Measurements from ENCODE around the gene RAPGEF1.

DNA sequence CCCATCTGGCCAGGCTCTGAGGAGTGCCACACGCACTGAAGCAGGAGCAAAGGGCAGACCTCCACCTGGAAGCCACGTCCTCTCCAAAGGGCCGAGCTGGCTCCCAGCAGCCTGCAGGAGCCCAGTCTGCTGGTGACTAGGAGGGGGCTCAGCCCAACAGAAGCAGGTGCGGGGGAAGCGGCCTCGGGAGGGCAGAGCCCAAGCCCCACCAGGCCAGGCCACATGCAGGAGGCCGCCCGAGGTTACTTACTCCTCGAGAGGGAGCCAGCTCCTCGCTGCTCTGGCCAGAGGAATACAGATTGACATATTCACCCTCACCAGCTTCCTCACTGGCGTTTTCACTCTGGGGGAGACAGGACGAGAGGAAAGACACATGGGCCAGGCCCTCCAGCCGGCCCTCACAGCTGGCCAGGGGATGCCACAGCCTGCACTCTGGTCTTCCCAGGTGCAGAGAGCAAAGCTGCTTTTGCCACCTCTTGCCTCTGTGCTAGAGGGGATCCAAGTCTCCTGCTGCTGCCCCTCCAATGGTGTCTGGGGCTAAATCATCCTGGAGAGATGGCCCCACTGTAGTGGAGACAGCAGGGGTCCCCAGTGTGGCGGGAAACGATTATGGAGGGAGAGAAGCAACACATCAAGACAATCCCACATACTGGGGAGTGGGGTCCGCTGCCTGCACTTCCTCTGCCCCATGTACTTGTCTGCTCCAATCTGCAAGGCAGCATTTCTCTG, 136.0 kb downstream of the RAPGEF1 start:
- TF ChIP-seq POLR2AphosphoS5 (IDR thresholded peaks at IDR 0.05; ENCODE audit: borderline replicate concordance, low read depth, low read length), result no peak
- no peak for TF ChIP-seq EZH2 (IDR thresholded peaks at IDR 0.05)
- no peak for TF ChIP-seq FOXP2 (optimal IDR thresholded peaks at IDR 0.05; ENCODE audit: control extremely low read depth, extremely low read length, insufficient read depth)

Measured in SK-N-MC (cell line).